HG02642 (cell line): Measurements from ENCODE around the gene FASTK.
"Not testable (repeated sequence)": the region's sequence is repeated elsewhere in the genome, so short reads cannot be mapped to it uniquely, and the experiment has no call there.

ENCODE experiments used
- ATAC-seq: cut with Tn5 transposase; IDR thresholded peaks from one replicate; pipeline ENCODE4 v1.9.1; 2021; ENCODE audit warnings: mild to moderate bottlenecking; ENCODE audit not compliant: unreplicated experiment, poor library complexity

Gene FASTK

DNA sequence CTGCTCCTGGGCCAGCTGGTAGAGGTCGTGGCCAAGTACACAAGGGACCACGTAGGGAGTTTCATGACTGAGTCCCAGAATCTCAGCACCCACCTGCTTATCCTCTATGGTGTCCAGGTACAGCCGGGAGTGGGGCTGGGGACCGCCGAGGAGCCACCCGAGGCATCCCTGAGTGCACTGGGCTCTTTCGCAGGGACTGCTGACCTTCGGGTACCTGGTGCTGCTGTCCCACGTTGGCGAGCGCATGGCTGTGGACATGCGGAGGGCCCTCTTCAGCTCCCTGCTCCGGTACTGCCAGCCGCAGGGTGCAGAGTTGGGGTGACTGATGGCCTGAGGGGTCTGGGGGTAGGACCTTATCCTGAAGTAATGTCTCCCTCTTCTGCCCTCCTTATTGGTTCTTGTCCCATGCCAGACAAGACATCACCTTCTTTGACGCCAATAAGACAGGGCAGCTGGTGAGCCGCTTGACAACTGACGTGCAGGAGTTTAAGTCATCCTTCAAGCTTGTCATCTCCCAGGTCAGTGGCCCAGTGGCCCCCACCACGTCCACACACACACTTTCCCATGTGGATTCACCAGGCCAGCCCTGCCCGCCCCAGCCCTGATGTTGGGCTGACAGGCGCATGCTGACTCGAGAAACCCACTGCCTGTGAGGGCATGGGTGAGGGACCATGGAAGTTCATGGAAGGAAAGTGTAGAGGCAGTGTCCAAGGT lies 46.1 kb downstream of the FASTK start:
- no peak for ATAC-seq

DNA sequence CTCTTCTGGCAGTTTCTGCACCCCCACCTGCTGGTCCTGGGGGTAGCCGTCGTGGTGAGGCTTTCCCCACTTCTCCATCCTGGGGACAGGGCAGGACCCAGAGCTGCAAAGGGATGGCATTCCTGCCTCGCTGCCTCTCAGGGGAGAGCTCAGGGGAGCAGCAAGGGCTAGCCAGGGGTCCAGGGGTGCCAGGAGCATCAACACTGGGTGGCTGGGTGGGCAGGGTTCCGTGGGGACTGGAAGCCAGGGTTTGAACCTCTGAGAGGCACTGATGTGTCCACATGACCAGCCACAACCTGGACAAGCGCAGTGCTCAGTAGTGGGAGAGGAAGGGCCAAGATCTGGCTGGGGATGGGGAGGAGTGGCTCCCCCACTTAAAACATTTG lies 46.8 kb downstream of the FASTK start:
- ATAC-seq = no peak

DNA sequence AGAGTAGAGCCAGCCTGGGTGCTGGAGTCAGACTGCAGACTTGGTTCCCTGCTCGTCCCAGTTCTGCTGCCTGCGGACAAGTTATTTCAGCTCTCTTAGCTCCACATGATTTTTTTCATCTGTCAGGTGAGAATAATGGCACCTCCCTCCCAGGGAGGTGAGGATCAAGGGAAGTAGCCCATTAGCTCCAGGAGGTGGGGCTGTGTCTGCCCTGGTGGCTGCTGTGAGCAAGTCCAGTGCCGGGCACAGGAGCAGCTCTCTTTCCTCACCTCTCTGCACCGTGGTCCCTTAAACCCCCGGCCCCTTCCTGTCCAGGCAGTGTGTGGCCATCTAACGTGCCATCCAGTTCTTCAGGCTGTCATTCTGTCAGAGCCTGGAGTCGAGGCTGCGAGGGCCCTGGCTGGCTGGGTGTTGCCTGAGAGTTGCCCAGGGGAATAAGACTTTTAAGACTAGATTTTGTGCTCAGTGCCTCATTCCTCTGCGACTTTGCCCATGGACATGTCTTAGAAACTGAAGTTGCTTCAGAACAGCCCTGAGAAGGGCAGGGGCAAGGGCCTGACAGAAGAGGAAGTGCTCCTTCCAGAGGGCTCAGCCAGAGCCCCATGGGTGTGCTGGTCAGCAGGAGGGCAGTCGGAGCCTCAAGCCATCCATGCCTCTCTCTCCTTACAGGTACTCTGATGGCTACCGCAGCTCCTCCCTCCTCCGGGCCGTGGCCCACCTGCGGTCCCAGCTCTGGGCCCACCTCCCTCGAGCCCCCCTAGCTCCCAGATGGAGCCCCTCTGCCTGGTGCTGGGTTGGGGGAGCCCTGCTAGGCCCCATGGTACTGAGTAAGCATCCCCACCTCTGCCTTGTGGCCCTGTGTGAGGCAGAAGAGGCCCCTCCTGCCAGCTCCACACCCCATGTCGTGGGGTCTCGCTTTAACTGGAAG lies 47.4 kb downstream of the FASTK start:
- no peak for ATAC-seq

DNA sequence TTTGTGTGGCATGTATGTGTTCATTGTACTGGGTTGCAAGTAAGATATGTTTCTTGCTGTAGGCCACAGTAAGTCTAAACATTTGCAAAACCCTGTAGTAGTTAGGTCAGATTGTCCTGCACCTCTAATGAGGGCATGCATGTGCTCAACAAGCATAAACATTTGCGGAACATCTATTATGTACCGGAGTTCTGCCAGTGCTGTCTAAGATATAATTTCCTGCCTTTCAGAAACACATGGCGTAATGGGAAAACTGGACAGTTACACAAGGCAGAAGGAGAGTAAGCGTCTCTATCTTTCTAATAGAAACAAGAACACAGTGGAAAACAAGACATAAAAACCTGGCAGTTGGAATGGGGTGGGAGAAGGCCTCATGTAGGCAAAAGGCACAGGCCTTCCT lies 49.6 kb downstream of the FASTK start:
- no peak for ATAC-seq

DNA sequence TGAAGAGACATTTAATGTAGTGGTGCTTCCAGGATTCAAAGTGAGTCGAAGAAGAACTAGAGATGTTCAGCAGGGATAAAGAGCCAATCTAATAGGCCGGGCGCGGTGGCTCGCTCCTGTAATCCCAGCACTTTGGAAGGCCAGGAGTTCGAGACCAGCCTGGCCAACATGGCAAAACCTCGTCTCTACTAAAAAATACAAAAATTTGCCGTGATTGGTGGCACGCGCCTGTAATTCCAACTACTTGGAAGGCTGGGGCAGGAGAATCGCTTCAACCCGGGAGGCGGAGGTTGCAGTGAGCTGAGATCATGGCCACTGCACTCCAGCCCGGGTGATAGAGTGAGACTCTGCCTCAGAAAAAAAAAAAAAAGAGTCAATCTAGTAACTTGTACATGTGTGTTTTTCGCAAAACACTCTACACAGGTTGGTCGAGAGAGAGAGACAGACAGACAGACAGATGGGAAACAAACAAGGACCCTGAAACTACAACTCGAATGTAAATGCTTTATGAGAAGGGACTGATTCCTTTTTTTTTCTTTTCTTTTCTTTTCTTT lies 51.6 kb downstream of the FASTK start:
- ATAC-seq = no peak

DNA sequence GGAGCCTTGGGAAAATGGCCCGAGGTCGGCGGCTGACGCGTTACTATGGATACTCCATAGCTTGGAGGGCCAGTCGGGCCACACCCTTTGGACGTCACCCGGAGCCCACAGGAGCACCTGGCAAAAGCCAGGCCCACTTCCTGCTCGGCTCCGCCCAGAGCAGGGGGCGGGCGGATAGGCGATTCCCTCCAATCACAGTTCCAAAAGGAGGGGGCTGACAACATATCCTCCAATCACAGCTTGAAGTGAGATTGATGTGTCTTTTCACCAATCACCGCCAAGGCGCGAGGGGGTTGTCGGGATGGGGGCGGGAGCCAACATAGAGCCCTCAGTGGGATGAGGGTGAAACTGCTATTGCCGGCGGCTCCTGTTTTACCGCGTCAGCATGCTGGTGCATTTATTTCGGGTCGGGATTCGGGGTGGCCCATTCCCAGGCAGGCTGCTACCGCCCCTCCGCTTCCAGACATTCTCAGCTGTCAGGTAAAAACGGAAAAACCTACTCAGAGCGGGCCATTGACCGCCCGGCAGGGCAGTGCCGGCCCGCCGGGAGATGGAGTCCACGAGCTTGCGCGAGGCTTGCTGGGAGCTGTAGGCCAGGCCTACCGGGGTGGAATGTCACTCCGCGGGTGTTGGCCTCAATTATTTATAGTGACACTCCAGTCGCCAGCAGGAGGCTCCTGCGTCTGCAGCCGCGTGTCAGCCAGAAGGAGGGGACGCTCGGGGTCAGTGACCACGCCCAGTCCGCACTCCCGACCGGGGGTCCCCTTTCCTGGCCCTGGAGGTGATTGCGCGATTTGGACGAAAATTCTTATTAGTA lies 52.3 kb downstream of the FASTK start, which contains the start of gene ABCB8:
TSS of gene ABCB8 (plus strand) at position 320 of the 817 bp plus-strand sequence. CDS start at position 386, 66 bp downstream.
- peak; percentile 97 for ATAC-seq

DNA sequence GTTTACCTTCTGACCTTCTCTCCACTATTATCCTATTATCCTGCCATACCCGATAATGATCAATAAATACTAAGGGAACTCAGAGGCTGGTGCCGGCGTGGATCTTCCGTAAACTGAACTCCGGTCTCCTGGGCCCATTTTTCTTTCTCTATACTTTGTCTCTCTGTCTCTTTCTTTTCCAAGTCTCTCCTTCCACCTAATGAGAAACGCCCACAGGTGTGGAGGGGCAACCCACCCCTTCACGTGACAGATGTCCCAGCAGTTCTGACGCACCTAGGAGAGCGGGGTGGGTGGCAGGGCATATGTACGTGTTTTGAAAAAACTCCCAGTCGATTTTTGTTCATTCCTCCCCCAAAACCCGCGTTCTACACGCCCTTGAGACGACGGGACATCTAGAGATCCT lies 52.9 kb downstream of the FASTK start:
- ATAC-seq = not testable (repeated sequence)

DNA sequence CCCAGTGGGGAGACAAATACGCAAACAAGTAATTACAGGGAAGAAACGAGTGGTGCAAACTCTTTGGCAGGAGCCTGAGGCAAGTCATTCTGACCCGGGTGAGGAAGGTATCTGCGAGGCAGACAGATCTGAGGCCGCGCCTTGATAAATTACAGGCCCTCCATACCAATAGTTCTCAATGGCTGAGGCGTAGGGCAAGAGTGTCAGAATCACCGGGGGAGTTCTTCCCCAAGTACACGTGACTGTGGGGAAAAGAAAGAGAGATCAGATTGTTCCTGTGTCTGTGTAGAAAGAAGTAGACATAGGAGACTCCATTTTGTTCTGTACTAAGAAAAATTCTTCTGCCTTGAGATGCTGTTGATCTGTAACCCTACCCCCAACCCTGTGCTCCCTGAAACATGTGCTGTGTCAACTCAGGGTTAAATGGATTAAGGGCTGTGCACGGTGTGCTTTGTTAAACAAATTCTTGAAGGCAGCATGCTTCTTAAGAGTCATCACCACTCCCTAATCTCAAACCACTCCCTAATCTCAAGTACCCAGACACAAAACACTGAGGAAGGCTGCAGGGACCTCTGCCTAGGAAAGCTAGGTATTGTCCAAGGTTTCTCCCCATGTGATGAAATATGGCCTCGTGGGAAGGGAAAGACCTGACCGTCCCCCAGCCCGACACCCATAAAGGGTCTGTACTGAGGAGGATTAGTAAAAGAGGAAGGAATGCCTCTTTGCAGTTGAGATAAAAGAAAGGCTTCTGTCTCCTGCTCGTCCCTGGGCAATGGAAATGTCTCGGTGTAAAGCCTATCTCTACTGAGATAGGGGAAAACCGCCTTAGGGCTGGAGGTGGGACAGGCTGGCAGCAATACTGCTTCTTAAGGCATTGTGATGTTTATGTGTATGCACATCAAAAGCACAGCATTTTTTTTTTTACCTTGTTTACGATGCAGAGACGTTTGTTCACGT lies 53.6 kb downstream of the FASTK start:
- ATAC-seq = not testable (repeated sequence)
